SK-N-SH treated with all-trans-retinoic acid at 6 μM for 48 hours (cell line): Measurements from ENCODE around the gene SSU72.

Source experiments
- CSDC2 ChIP-seq: fragments of 250-450 bp; sonication (Bioruptor Pico); IDR thresholded peaks from 2 replicates; pipeline ENCODE4 v1.5.0; 2020; ENCODE audit warnings: mild to moderate bottlenecking, moderate library complexity
- OSR1 ChIP-seq: fragments of 250-450 bp; sonication (Bioruptor Pico); IDR thresholded peaks from 2 replicates; pipeline ENCODE4 v1.8.0; 2022; ENCODE audit warnings: moderate library complexity, mild to moderate bottlenecking, inconsistent platforms
- POU6F1 ChIP-seq: fragments of 250-450 bp; sonication (Bioruptor Pico); IDR thresholded peaks from 2 replicates; pipeline ENCODE4 v1.8.0; 2021; ENCODE audit warnings: low read depth, mild to moderate bottlenecking, moderate library complexity, borderline replicate concordance
- PPARA ChIP-seq: fragments of 250-450 bp; sonication (Bioruptor Pico); IDR thresholded peaks from 2 replicates; pipeline ENCODE4 v1.5.0; 2020; ENCODE audit warnings: mild to moderate bottlenecking, borderline replicate concordance
- RARB ChIP-seq: fragments of 250-450 bp; sonication (Bioruptor Pico); IDR thresholded peaks from 2 replicates; pipeline ENCODE4 v1.8.0; 2021; ENCODE audit warnings: mild to moderate bottlenecking, moderate library complexity
- SNAI2 ChIP-seq: fragments of 250-450 bp; sonication (Bioruptor Pico); IDR thresholded peaks from 2 replicates; pipeline ENCODE4 v1.5.0; 2020; ENCODE audit warnings: mild to moderate bottlenecking, moderate library complexity
- ZNF565 ChIP-seq: fragments of 450-650 bp; formaldehyde crosslinking; conservative IDR thresholded peaks from 2 replicates; pipeline ENCODE4 v1.5.0; 2020; ENCODE audit warnings: low read depth, mild to moderate bottlenecking, moderate library complexity
- ZNF8 ChIP-seq: fragments of 450-650 bp; formaldehyde crosslinking; IDR thresholded peaks from 2 replicates; pipeline ENCODE4 v1.5.0; 2020; ENCODE audit warnings: mild to moderate bottlenecking, moderate library complexity
- TF ChIP-seq, protein P1 (sequence below): fragments of 250-450 bp; sonication (Bioruptor Pico); IDR thresholded peaks from 2 replicates; pipeline ENCODE4 v1.8.0; 2020; ENCODE audit warnings: mild to moderate bottlenecking, moderate library complexity, borderline replicate concordance
- TF ChIP-seq, protein P2 (sequence below): fragments of 250-450 bp; sonication (Bioruptor Pico); IDR thresholded peaks from 2 replicates; pipeline ENCODE4 v1.5.1; 2020; ENCODE audit warnings: low read depth, mild to moderate bottlenecking, moderate library complexity

- TF ChIP-seq RARB, result no peak
- TF ChIP-seq ZNF8 (CRISPR knock-in tag), result no peak
- TF ChIP-seq, protein P1, sequence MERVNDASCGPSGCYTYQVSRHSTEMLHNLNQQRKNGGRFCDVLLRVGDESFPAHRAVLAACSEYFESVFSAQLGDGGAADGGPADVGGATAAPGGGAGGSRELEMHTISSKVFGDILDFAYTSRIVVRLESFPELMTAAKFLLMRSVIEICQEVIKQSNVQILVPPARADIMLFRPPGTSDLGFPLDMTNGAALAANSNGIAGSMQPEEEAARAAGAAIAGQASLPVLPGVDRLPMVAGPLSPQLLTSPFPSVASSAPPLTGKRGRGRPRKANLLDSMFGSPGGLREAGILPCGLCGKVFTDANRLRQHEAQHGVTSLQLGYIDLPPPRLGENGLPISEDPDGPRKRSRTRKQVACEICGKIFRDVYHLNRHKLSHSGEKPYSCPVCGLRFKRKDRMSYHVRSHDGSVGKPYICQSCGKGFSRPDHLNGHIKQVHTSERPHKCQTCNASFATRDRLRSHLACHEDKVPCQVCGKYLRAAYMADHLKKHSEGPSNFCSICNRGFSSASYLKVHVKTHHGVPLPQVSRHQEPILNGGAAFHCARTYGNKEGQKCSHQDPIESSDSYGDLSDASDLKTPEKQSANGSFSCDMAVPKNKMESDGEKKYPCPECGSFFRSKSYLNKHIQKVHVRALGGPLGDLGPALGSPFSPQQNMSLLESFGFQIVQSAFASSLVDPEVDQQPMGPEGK (CRISPR knock-in tag), result no peak
- no peak for TF ChIP-seq POU6F1 (CRISPR knock-in tag)
- no peak for TF ChIP-seq CSDC2 (CRISPR knock-in tag)
- TF ChIP-seq, protein P2, sequence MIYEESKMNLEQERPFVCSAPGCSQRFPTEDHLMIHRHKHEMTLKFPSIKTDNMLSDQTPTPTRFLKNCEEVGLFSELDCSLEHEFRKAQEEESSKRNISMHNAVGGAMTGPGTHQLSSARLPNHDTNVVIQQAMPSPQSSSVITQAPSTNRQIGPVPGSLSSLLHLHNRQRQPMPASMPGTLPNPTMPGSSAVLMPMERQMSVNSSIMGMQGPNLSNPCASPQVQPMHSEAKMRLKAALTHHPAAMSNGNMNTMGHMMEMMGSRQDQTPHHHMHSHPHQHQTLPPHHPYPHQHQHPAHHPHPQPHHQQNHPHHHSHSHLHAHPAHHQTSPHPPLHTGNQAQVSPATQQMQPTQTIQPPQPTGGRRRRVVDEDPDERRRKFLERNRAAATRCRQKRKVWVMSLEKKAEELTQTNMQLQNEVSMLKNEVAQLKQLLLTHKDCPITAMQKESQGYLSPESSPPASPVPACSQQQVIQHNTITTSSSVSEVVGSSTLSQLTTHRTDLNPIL (CRISPR knock-in tag), result no peak
- TF ChIP-seq OSR1 (CRISPR knock-in tag), result no peak
- TF ChIP-seq ZNF565 (CRISPR knock-in tag), result no peak
- no peak for TF ChIP-seq SNAI2 (CRISPR knock-in tag)
- TF ChIP-seq PPARA (CRISPR knock-in tag), result no peak
Measured at GRCh38 chr1:1623181-1623630, 48.5 kb upstream of the SSU72 start.
